ENCODE results near the gene SMARCA5.

DNA sequence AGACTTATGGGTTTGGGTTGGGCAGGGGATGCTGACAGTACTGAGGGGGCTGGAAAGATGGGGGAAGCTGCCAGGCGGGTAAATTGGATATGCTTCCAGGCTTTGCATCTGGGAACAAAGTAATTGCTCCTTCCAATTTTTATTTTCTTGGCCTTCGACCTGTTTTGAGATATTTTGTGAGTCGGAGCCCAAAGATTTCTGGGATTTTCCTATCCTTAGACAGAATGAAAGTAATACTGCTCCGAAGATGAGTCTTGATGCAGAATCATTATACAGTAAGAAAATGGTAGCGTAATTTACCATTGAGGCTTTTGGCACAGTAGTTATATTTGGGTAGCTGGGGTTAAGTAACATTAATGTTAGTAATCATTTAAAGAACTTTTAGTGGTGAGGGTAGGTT, 1.4 kb downstream of the SMARCA5 start:
- TF ChIP-seq, protein P1, sequence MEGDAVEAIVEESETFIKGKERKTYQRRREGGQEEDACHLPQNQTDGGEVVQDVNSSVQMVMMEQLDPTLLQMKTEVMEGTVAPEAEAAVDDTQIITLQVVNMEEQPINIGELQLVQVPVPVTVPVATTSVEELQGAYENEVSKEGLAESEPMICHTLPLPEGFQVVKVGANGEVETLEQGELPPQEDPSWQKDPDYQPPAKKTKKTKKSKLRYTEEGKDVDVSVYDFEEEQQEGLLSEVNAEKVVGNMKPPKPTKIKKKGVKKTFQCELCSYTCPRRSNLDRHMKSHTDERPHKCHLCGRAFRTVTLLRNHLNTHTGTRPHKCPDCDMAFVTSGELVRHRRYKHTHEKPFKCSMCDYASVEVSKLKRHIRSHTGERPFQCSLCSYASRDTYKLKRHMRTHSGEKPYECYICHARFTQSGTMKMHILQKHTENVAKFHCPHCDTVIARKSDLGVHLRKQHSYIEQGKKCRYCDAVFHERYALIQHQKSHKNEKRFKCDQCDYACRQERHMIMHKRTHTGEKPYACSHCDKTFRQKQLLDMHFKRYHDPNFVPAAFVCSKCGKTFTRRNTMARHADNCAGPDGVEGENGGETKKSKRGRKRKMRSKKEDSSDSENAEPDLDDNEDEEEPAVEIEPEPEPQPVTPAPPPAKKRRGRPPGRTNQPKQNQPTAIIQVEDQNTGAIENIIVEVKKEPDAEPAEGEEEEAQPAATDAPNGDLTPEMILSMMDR (conservative IDR thresholded peaks at IDR 0.05 in 1 of 2, IDR thresholded peaks at IDR 0.05 in 1 of 2; ENCODE audit: extremely low read depth in 1 of 2, insufficient read depth in 1 of 2, low read depth in 1 of 2, low read length in 2 of 2) = no peak
- no peak for TF ChIP-seq EZH2 (IDR thresholded peaks at IDR 0.05; ENCODE audit: borderline replicate concordance, low read length)
